NB4 (cell line): ENCODE data around the gene ZNF77.
"Not testable (repeated sequence)": the region's sequence is repeated elsewhere in the genome, so short reads cannot be mapped to it uniquely, and the experiment has no call there.

Source experiments
- DNase-seq: peaks from one replicate; pipeline ENCODE4 v3.0.0; 2010; ENCODE audit warnings: low read depth
- H3K4me3 ChIP-seq: one replicate; pipeline ENCODE4 v1.5.1; 2011; ENCODE audit warnings: mild to moderate bottlenecking, low read depth, low read length, moderate library complexity
- CTCF ChIP-seq: IDR thresholded peaks from one replicate; pipeline ENCODE4 v1.5.1; 2012; ENCODE audit warnings: low read depth, low read length
- MAX ChIP-seq: IDR thresholded peaks from 2 replicates; pipeline ENCODE4 v1.6.1; 2011; ENCODE audit warnings: low read depth, low read length
- MYC ChIP-seq: IDR thresholded peaks from 2 replicates; pipeline ENCODE4 v1.6.1; 2011; ENCODE audit warnings: low read depth, low read length
- POLR2A ChIP-seq: IDR thresholded peaks from 2 replicates; pipeline ENCODE4 v1.6.1; 2011; ENCODE audit warnings: mild to moderate bottlenecking; ENCODE audit not compliant: insufficient read length; ENCODE audit errors: extremely low read depth

Gene ZNF77

GRCh38 chr19:2917275-2918184 is 27.2 kb downstream of the ZNF77 start:
- TF ChIP-seq MAX (no peak), CTCF (no peak), MYC (no peak), POLR2A (no peak)
- no peak for DNase-seq

DNA sequence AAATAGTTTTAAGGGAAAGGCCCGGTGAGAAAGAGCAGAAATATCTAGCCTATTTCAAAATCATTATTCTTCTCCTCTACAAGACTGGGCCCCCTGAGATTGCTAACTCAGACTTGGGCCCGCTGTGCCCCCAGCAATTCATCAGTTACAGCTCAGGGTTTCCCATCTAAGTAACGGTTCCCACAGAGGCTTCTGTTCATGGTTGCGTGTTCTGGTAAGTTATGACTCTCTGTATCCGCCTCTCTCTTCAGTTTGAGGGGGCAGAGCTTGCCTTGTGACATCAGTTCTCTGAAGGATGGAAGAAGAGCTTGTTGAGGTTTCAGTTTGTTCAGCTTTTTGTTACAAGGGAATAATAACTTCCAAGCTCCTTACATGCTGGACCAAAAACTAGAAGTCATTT is 32.5 kb downstream of the ZNF77 start:
- DNase-seq, result no peak
- H3K4me3 ChIP-seq, result no peak overlapping the region
- TF ChIP-seq MYC, result no peak
- no peak for TF ChIP-seq POLR2A
- no peak for TF ChIP-seq MAX
- no peak for TF ChIP-seq CTCF

More at GRCh38 chr19:2917275-2918184, 27.2 kb downstream of the ZNF77 start:
- no peak overlapping the region for H3K4me3 ChIP-seq

GRCh38 chr19:2906631-2907195 is 38.1 kb downstream of the ZNF77 start:
- DNase-seq, result no peak
- TF ChIP-seq MYC, result no peak
- TF ChIP-seq POLR2A, result no peak
- no peak for TF ChIP-seq CTCF
- no peak for TF ChIP-seq MAX

GRCh38 chr19:2905918-2906519 is 38.8 kb downstream of the ZNF77 start:
- no peak overlapping the region for H3K4me3 ChIP-seq
- TF ChIP-seq MAX (no peak), CTCF (no peak), POLR2A (no peak)
- DNase-seq, result no peak

More at GRCh38 chr19:2906631-2907195, 38.1 kb downstream of the ZNF77 start:
- no peak overlapping the region for H3K4me3 ChIP-seq

- DNase-seq, H3K4me3 ChIP-seq: not testable (repeated sequence)
Observed at GRCh38 chr19:2903326-2903725, 41.4 kb downstream of the ZNF77 start.

- TF ChIP-seq CTCF, result no peak
- no peak for TF ChIP-seq MAX
- DNase-seq, result no peak
- no peak overlapping the region for H3K4me3 ChIP-seq
Observed at GRCh38 chr19:2902590-2903218, 42.1 kb downstream of the ZNF77 start.
